ENCODE data around the gene SDHAF2. TPM values are rescaled to one million over a fixed set of nuclear protein-coding genes. Genes with fewer than 3 reads are reported as not detected.

The SDHAF2 gene
- total RNA-seq, 1 experiment from 2014 or later = 34.0 TPM

- Histone ChIP-seq H3K4me2 (ENCODE audit: low read length) (no peak overlapping the region), H4K20me1 (ENCODE audit: insufficient read depth) (peaks cover 8% of the 10 kb centered on the region; the same call in 1 of the 2 replicates), H3K9me2 (ENCODE audit: insufficient read depth) (no peaks in the 10 kb centered on the region), H3K36me3 (ENCODE audit: control insufficient read depth in 1 of 2, insufficient read depth in 2 of 2, low read length in 2 of 2) (peaks cover 46 to 57% of the 10 kb centered on the region in 2 experiments; a peak in 3 of 4 replicates), H3K4me1 (ENCODE audit: control insufficient read depth in 1 of 2, insufficient read depth in 2 of 2, low read length in 2 of 2) (no peaks in the 10 kb centered on the region), H3K9ac (ENCODE audit: low read length) (no peak overlapping the region), H3K27ac (ENCODE audit: low read depth, low read length) (no peak overlapping the region), H3K4me3 (replicated peaks in 1 of 2; ENCODE audit: low read depth in 1 of 2, low read length in 2 of 2) (no peak overlapping the region), H3K79me2 (ENCODE audit: insufficient read depth, low read length) (peaks cover 20% of the 10 kb centered on the region), H3K9me3 (ENCODE audit: control insufficient read depth in 1 of 2, insufficient read depth in 1 of 2, low read depth in 1 of 2, low read length in 2 of 2) (no peaks in the 10 kb centered on the region), H2AFZ (ENCODE audit: low read depth, low read length, poor library complexity, severe bottlenecking) (no peak overlapping the region), H3K27me3 (ENCODE audit: insufficient read depth, low read length) (no peaks in the 10 kb centered on the region)
- CTCF ChIA-PET = no interaction called here
- no peak for TF ChIP-seq POLR2A (IDR thresholded peaks at IDR 0.05; ENCODE audit: borderline replicate concordance, extremely low read depth, insufficient read depth, insufficient read length)
- TF ChIP-seq EGR1 (IDR thresholded peaks at IDR 0.05; ENCODE audit: low read depth) = no peak
- no peak for TF ChIP-seq ZBTB33 (IDR thresholded peaks at IDR 0.05; ENCODE audit: extremely low read depth, insufficient replicate concordance, low read length)
- no peak for TF ChIP-seq EZH2 (IDR thresholded peaks at IDR 0.05)
- no peak for TF ChIP-seq SIN3A (IDR thresholded peaks at IDR 0.05; ENCODE audit: low read depth)
- no peak for TF ChIP-seq YY1 (IDR thresholded peaks at IDR 0.05; ENCODE audit: extremely low read depth, insufficient replicate concordance, low read depth, low read length)
- no peak for TF ChIP-seq MAX (IDR thresholded peaks at IDR 0.05)
- no peak for TF ChIP-seq ZNF274 (IDR thresholded peaks at IDR 0.05; ENCODE audit: low read depth, low read length)
- TF ChIP-seq JUND (IDR thresholded peaks at IDR 0.05) = no peak
- no peak for TF ChIP-seq ATF3 (IDR thresholded peaks at IDR 0.05)
- TF ChIP-seq REST (IDR thresholded peaks at IDR 0.05; ENCODE audit: low read depth) = no peak
- no peak for TF ChIP-seq CEBPB (IDR thresholded peaks at IDR 0.05; ENCODE audit: low read depth)
- no peak for TF ChIP-seq TCF7L2 (IDR thresholded peaks at IDR 0.05; ENCODE audit: borderline replicate concordance, extremely low read depth, insufficient read depth, insufficient read length)
- TF ChIP-seq ELF1 (IDR thresholded peaks at IDR 0.05; ENCODE audit: borderline replicate concordance, low read depth) = no peak
- TF ChIP-seq EZH2phosphoT487 (IDR thresholded peaks at IDR 0.05; ENCODE audit: borderline replicate concordance) = no peak
- TF ChIP-seq SP1 (IDR thresholded peaks at IDR 0.05; ENCODE audit: low read depth) = no peak
- no peak for TF ChIP-seq RAD21 (IDR thresholded peaks at IDR 0.05; ENCODE audit: low read depth)
- TF ChIP-seq CTCF (IDR thresholded peaks at IDR 0.05 in 2 of 3, conservative IDR thresholded peaks at IDR 0.05 in 1 of 3; ENCODE audit: borderline replicate concordance in 1 of 3, insufficient read depth in 1 of 3, low read depth in 2 of 3, low read length in 2 of 3) = no peak
- TF ChIP-seq SRF (IDR thresholded peaks at IDR 0.05; ENCODE audit: low read depth) = no peak
- TF ChIP-seq FOSL1 (IDR thresholded peaks at IDR 0.05; ENCODE audit: low read depth) = no peak
- no TSS peak for BruUV-seq (replicated peaks)
- RAD21 ChIA-PET (ENCODE audit: low non-redundant PET in 1 of 2, low total read pairs in 2 of 2, uncharacterized antibody in 2 of 2, unreplicated experiment in 2 of 2) = no interaction called here
- intact Hi-C loops (cut with micrococcal nuclease) = loop anchor here (5.0 kb wide), 1 partner anchor 87 kb away; no protein-coding TSS in a partner anchor
- no peak for ATAC-seq
- DNase-seq (ENCODE audit: low read depth, low spot score) = no peak
- POLR2A ChIA-PET = no interaction called here
Observed at GRCh38 chr11:61404641-61405040, 25.3 kb upstream of the SDHAF2 start.
